ENCODE data around the gene STUM. TPM values are rescaled to one million over a fixed set of nuclear protein-coding genes. Genes with fewer than 3 reads are reported as not detected.

STUM gene
- total RNA-seq, 1 experiment from 2014 or later: 0.03 TPM

GRCh38 chr1:226547754-226548191, 791 bp upstream of the STUM start:
- in situ Hi-C loops (cut with HindIII; ENCODE audit: low pct_unique_long_range_greater_than_20kb, low sequenced_read_pairs) (no loop called here), intact Hi-C loops (cut with micrococcal nuclease; ENCODE audit: unreplicated experiment) (loop anchor here (5.0 kb wide), 1 partner anchor 60 kb away; no protein-coding TSS in a partner anchor)
- DNase-seq (ENCODE audit: low read depth, low spot score) (peak; percentile 71), ATAC-seq (peak; percentile 89)
- H3K9me3 ChIP-seq (ENCODE audit: control insufficient read depth, insufficient read depth, low read depth, low read length): no peaks in the 10 kb centered on the region
- H3K27ac ChIP-seq (ENCODE audit: low read length): no peak overlapping the region
- no peak overlapping the region for H3K4me3 ChIP-seq (ENCODE audit: low read depth in 2 of 2, low read length in 2 of 2)
- peaks cover 29% of the 10 kb centered on the region for H3K27me3 ChIP-seq (ENCODE audit: control insufficient read depth, insufficient read depth, low read length)
- peaks cover 9% of the 10 kb centered on the region for H3K4me1 ChIP-seq (ENCODE audit: control insufficient read depth, insufficient read depth, low read length)
- H3K36me3 ChIP-seq (ENCODE audit: control insufficient read depth, insufficient read depth, low read length): no peaks in the 10 kb centered on the region
- ChIA-PET POLR2A (interaction anchor here (0.6 kb wide), 2 partner anchors 335 to 562 kb away, joined by 5 to 7 read pairs; no protein-coding TSS in a partner anchor), CTCF (interaction anchor here (0.6 to 2.0 kb wide), 10 partner anchors 20 to 461 kb away, joined by 4 to 16 read pairs (median 7); no protein-coding TSS in a partner anchor)
- BruUV-seq (replicated peaks): no TSS peak
- TF ChIP-seq TCF7L2 (IDR thresholded peaks at IDR 0.05; ENCODE audit: low read depth, low read length): no peak
- TF ChIP-seq CTCF (IDR thresholded peaks at IDR 0.05): peak; percentile 99

GRCh38 chr1:226549094-226549936, 751 bp downstream of the STUM start:
- Histone ChIP-seq H3K9me3 (ENCODE audit: control insufficient read depth, insufficient read depth, low read depth, low read length) (no peaks in the 10 kb centered on the region), H3K4me3 (ENCODE audit: low read depth in 2 of 2, low read length in 2 of 2) (peak overlapping the region; percentile 19 to 34), H3K27me3 (ENCODE audit: control insufficient read depth, insufficient read depth, low read length) (peaks cover 41% of the 10 kb centered on the region), H3K27ac (ENCODE audit: low read length) (no peak overlapping the region), H3K36me3 (ENCODE audit: control insufficient read depth, insufficient read depth, low read length) (no peaks in the 10 kb centered on the region), H3K4me1 (ENCODE audit: control insufficient read depth, insufficient read depth, low read length) (peaks cover 9% of the 10 kb centered on the region)
- ChIA-PET CTCF (interaction anchor here (1.1 to 2.0 kb wide), 3 partner anchors 11 to 21 kb away, joined by 3 to 8 read pairs (median 3); no protein-coding TSS in a partner anchor), POLR2A (no interaction called here)
- DNase-seq (ENCODE audit: low read depth, low spot score) (no peak), ATAC-seq (peak; percentile 62)
- TF ChIP-seq SIN3A (IDR thresholded peaks at IDR 0.05; ENCODE audit: borderline replicate concordance, insufficient read depth, low read depth, low read length) (no peak), POLR2AphosphoS5 (IDR thresholded peaks at IDR 0.05; ENCODE audit: low read depth, low read length) (no peak), CTCF (IDR thresholded peaks at IDR 0.05) (no peak)
- intact Hi-C loops (cut with micrococcal nuclease; ENCODE audit: unreplicated experiment) (loop anchor here (5.0 kb wide), 1 partner anchor 58 kb away; no protein-coding TSS in a partner anchor), in situ Hi-C loops (cut with HindIII; ENCODE audit: low pct_unique_long_range_greater_than_20kb, low sequenced_read_pairs) (no loop called here)
- BruUV-seq (replicated peaks): no TSS peak

GRCh38 chr1:226549937-226550671, 1.5 kb downstream of the STUM start:
- DNase-seq (ENCODE audit: low read depth, low spot score) (no peak), ATAC-seq (peak; percentile 50)
- intact Hi-C loops (cut with micrococcal nuclease; ENCODE audit: unreplicated experiment) (loop anchor here (5.0 kb wide), 1 partner anchor 57 kb away; no protein-coding TSS in a partner anchor), in situ Hi-C loops (cut with HindIII; ENCODE audit: low pct_unique_long_range_greater_than_20kb, low sequenced_read_pairs) (no loop called here)
- ChIA-PET CTCF (interaction anchor here (1.1 to 1.2 kb wide), 2 partner anchors 10 to 20 kb away, joined by 3 read pairs; no protein-coding TSS in a partner anchor), POLR2A (no interaction called here)
- peaks cover 42% of the 10 kb centered on the region for H3K27me3 ChIP-seq (ENCODE audit: control insufficient read depth, insufficient read depth, low read length)
- no peak overlapping the region for H3K27ac ChIP-seq (ENCODE audit: low read length)
- peak overlapping the region in 1 of 2 experiments; percentile 34; a peak in 2 of 4 replicates for H3K4me3 ChIP-seq (ENCODE audit: low read depth in 2 of 2, low read length in 2 of 2)
- TF ChIP-seq CTCF (IDR thresholded peaks at IDR 0.05): peak; percentile 46
- TF ChIP-seq SIN3A (IDR thresholded peaks at IDR 0.05; ENCODE audit: borderline replicate concordance, insufficient read depth, low read depth, low read length): no peak
- H3K36me3 ChIP-seq (ENCODE audit: control insufficient read depth, insufficient read depth, low read length): no peaks in the 10 kb centered on the region
- peaks cover 9% of the 10 kb centered on the region for H3K4me1 ChIP-seq (ENCODE audit: control insufficient read depth, insufficient read depth, low read length)
- no TSS peak for BruUV-seq (replicated peaks)
- no peaks in the 10 kb centered on the region for H3K9me3 ChIP-seq (ENCODE audit: control insufficient read depth, insufficient read depth, low read depth, low read length)

All from Panc1 (cell line).